ENCODE data around the gene TTC17.

Gene TTC17

GRCh38 chr11:43521471-43521870 lies 162.8 kb downstream of the TTC17 start:
- POLR2A ChIA-PET, result no interaction called here
- TF ChIP-seq CTCF (IDR thresholded peaks at IDR 0.05; ENCODE audit: control extremely low read depth, extremely low read depth, low read depth, missing control alignments), result no peak
- CTCF ChIA-PET, result interaction anchor here (1.6 kb wide), 1 partner anchor 23 kb away, joined by 4 read pairs; no protein-coding TSS in a partner anchor
- no peak for DNase-seq (ENCODE audit: extremely low spot score)

DNA sequence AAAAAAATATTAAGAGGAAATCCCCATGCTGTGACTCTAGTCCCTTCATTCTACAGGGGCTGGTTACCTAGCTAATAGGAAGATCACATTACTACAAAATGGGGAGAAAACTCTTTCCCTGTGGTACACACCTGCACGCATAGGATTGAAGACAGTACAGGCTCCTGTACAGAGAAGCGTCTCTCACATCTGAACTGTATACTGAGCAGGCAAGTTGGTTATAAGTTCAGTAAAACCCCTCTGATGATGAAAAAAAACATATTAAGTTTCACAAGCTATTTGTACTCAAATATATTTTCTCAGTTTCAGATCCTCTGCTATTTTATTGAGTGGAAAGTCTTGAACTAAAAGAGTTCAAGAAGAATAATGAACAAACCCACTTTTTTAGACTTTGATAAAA lies 164.9 kb downstream of the TTC17 start:
- no peak for TF ChIP-seq CTCF (IDR thresholded peaks at IDR 0.05; ENCODE audit: control extremely low read depth, extremely low read depth, low read depth, missing control alignments)
- DNase-seq (ENCODE audit: extremely low spot score), result no peak
- ChIA-PET POLR2A (no interaction called here), CTCF (interaction anchor here (1.0 to 1.2 kb wide), 2 partner anchors 42 to 49 kb away, joined by 3 read pairs; no protein-coding TSS in a partner anchor)

DNA sequence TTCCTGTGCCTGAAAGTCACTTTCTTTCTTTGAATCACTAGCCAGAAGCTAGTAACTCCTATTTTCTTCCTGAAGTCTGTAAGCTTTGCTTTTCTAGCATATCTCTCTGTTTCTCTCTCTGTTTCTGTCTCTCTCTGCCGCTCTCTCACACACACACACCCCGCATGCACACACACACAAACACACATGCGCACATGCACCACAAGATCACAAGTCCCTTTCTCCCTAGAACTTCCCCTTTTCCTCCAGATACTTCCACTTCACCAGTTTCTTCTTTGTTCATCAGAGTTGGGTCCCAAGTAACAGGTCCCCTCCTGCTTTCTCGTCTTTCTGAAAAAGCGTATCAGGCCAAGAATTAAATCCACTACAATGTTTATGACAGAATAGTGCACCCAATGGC lies 173.3 kb downstream of the TTC17 start:
- POLR2A ChIA-PET, result no interaction called here
- no peak for DNase-seq (ENCODE audit: extremely low spot score)
- TF ChIP-seq CTCF (IDR thresholded peaks at IDR 0.05; ENCODE audit: control extremely low read depth, extremely low read depth, low read depth, missing control alignments), result no peak
- CTCF ChIA-PET, result interaction anchor here (1.2 to 1.3 kb wide), 2 partner anchors 18 to 27 kb away, joined by 3 to 4 read pairs; no protein-coding TSS in a partner anchor

GRCh38 chr11:43537833-43538615 lies 179.3 kb downstream of the TTC17 start:
- TF ChIP-seq CTCF (IDR thresholded peaks at IDR 0.05; ENCODE audit: control extremely low read depth, extremely low read depth, low read depth, missing control alignments), result no peak
- CTCF ChIA-PET, result no interaction called here
- POLR2A ChIA-PET, result no interaction called here
- no peak for DNase-seq (ENCODE audit: extremely low spot score)

GRCh38 chr11:43541993-43542392 lies 183.3 kb downstream of the TTC17 start:
- no peak for DNase-seq (ENCODE audit: extremely low spot score)
- ChIA-PET POLR2A (no interaction called here), CTCF (no interaction called here)
- TF ChIP-seq CTCF (IDR thresholded peaks at IDR 0.05; ENCODE audit: control extremely low read depth, extremely low read depth, low read depth, missing control alignments), result no peak

DNA sequence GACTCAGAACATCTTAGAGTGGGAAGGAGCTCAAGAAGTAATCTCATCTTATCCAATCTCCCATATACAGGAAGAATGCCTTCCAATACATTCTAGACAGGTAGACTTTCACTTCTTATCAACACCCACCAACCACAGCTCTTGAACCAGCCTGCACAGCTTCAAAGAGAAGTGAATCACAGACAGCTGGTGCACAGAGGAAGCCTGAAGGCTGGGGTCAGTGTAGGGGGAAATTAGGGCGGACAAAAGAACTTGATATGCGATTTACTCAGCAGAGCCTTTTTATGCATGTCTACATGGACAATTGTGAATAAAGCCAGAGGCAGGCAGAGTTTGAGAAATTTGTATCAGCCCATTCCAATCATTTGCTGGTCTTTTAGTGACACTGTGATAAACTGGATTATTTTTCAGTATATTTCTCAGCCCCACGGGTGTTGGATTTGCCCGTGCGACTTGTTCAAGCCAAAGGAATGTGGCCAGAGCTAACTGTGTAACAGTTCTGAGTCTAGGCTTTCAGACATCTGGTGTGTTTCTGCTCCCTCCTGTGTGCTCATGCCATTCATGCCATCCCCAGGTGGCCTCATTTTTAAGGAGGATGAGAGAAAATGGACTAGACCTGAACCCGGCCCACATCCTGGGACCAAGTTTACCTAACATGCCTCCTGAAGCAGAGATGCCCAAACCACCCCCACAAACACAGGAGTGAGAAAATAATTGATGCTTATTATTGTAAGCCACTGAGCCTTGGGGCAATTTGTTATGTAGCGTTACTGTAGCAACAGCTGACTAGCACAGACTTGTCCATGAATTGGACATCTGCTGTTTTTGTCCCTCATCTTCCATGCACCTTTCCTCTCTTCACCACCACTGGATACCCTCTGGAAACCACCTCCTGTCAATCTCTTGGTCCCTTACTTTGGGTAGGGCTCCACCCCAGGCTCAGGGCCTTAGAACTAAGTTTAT lies 184.3 kb downstream of the TTC17 start:
- ChIA-PET POLR2A (no interaction called here), CTCF (interaction anchor here (1.0 kb wide), 1 partner anchor 24 kb away, joined by 3 read pairs; no protein-coding TSS in a partner anchor)
- TF ChIP-seq CTCF (IDR thresholded peaks at IDR 0.05; ENCODE audit: control extremely low read depth, extremely low read depth, low read depth, missing control alignments), result no peak
- DNase-seq (ENCODE audit: extremely low spot score), result no peak
